Mammary epithelial cell (primary cell): ENCODE results near the gene TYMS.

Experiments
- CTCF ChIP-seq, 2 donors: IDR thresholded peaks in 1 of 2; conservative IDR thresholded peaks in 1 of 2; 2 replicates each; pipeline ENCODE4 v1.5.1; 2011 to 2012; ENCODE audit warnings: inconsistent platforms in 2 of 2, low read length in 2 of 2, mild to moderate bottlenecking in 2 of 2, control low read depth in 1 of 2, low read depth in 1 of 2; ENCODE audit not compliant: insufficient read depth in 1 of 2; ENCODE audit errors: extremely low read depth in 1 of 2
- EZH2 ChIP-seq: IDR thresholded peaks from 2 replicates; pipeline ENCODE4 v1.6.1; 2012; ENCODE audit warnings: low read length, inconsistent platforms, borderline replicate concordance

GRCh38 chr18:692824-693223 lies 35.4 kb downstream of the TYMS start:
- TF ChIP-seq CTCF (conservative IDR thresholded peaks at IDR 0.05 in 1 of 2, IDR thresholded peaks at IDR 0.05 in 1 of 2; ENCODE audit: extremely low read depth in 1 of 2, insufficient read depth in 1 of 2, low read depth in 1 of 2, low read length in 2 of 2) (no peak), EZH2 (no peak)
